Erythroblast (primary cell): ENCODE data around the gene APRT.

Experiments
- GATA1 ChIP-seq: IDR thresholded peaks from 2 replicates; pipeline ENCODE4 v1.6.1; 2011; ENCODE audit warnings: low read depth, mild to moderate bottlenecking, control low read depth, low read length, moderate library complexity
- POLR2A ChIP-seq: IDR thresholded peaks from 2 replicates; pipeline ENCODE4 v1.6.1; 2011; ENCODE audit warnings: mild to moderate bottlenecking, low read length

GRCh38 chr16:88859381-88860091, 47.8 kb upstream of the APRT start:
- TF ChIP-seq POLR2A = no peak
- TF ChIP-seq GATA1 = no peak
